ENCODE measurements around the gene MAPRE3.

- TF ChIP-seq, protein P1, sequence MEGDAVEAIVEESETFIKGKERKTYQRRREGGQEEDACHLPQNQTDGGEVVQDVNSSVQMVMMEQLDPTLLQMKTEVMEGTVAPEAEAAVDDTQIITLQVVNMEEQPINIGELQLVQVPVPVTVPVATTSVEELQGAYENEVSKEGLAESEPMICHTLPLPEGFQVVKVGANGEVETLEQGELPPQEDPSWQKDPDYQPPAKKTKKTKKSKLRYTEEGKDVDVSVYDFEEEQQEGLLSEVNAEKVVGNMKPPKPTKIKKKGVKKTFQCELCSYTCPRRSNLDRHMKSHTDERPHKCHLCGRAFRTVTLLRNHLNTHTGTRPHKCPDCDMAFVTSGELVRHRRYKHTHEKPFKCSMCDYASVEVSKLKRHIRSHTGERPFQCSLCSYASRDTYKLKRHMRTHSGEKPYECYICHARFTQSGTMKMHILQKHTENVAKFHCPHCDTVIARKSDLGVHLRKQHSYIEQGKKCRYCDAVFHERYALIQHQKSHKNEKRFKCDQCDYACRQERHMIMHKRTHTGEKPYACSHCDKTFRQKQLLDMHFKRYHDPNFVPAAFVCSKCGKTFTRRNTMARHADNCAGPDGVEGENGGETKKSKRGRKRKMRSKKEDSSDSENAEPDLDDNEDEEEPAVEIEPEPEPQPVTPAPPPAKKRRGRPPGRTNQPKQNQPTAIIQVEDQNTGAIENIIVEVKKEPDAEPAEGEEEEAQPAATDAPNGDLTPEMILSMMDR (IDR thresholded peaks at IDR 0.05), result no peak
- no peak for TF ChIP-seq POLR2A (IDR thresholded peaks at IDR 0.05)
Measured at GRCh38 chr2:27009716-27010115, 39.3 kb downstream of the MAPRE3 start.

Measured in body of pancreas (tissue), 4 donors.